ENCODE results near the gene MAP4K3.

DNA sequence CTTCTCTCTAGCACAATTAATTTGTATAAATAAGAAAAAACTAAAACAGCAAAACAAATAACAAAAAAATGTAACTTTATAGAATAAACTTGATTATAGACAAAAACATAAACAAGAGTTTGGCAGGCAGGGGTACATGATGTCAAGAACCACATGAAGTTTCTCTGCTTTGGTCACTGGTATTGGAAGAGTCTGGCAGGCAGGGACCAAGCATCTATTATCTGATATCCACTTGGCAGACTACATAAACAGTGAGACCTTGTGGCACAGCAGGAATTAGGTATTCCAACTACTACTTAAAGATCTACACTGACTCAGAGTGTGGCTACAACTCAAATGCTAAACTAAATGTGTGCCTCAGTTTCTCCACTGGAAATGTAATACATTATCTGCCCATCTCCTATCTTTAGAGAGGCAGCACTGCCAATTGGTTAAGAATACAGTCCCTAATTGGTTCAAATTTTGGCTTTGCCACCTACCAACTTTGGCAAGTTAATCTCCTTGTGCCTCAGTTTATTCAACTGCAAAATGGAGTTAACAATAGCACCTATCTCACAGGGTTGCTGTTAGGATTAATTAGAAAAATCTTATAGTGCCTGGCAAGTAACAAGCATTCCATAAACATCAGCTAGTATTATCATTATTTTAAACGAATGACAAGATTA lies 2.7 kb downstream of the MAP4K3 start:
- TF ChIP-seq POLR2A (IDR thresholded peaks at IDR 0.05; ENCODE audit: borderline replicate concordance, extremely low read depth, insufficient read depth, insufficient read length): no peak
- TF ChIP-seq, protein P1, sequence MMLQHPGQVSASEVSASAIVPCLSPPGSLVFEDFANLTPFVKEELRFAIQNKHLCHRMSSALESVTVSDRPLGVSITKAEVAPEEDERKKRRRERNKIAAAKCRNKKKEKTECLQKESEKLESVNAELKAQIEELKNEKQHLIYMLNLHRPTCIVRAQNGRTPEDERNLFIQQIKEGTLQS (IDR thresholded peaks at IDR 0.05): no peak
